Neural cell (in vitro differentiated cells): Measurements from ENCODE around the gene VEGFB. TPM values are rescaled to one million over a fixed set of nuclear protein-coding genes. Genes with fewer than 3 reads are reported as not detected.

Experiments
- H2AFZ ChIP-seq: fragments of 200-600, 300-800 bp; sonication (generic), shearing (Covaris generic); 2 replicates; pipeline ENCODE4 v1.6.0; 2014; ENCODE audit warnings: low read depth, mild to moderate bottlenecking, antibody characterized with exemption, low read length, moderate library complexity
- H3F3A ChIP-seq: fragments of 200-600 bp; shearing (Covaris generic); 2 replicates; pipeline ENCODE4 v1.6.1; 2016; ENCODE audit warnings: mild to moderate bottlenecking, moderate library complexity, mixed read lengths, antibody characterized with exemption, low read length; ENCODE audit not compliant: insufficient read depth, poor library complexity, severe bottlenecking
- H3K27ac ChIP-seq: fragments of 200-600, 300-800 bp; sonication (generic), shearing (Covaris generic); 2 replicates; pipeline ENCODE4 v1.5.1; 2014; ENCODE audit warnings: mild to moderate bottlenecking, low read length, moderate library complexity
- H3K27me3 ChIP-seq: fragments of 300-800, 200-600 bp; sonication (generic), shearing (Covaris generic); 2 replicates; pipeline ENCODE4 v1.6.0; 2014; ENCODE audit warnings: mild to moderate bottlenecking, low read depth, low read length, moderate library complexity; ENCODE audit not compliant: insufficient read depth
- H3K36me3 ChIP-seq: fragments of 300-800, 200-600 bp; sonication (generic), shearing (Covaris generic); 2 replicates; pipeline ENCODE4 v1.5.1; 2014; ENCODE audit warnings: mild to moderate bottlenecking, antibody characterized with exemption, low read length, moderate library complexity; ENCODE audit not compliant: insufficient read depth
- H3K4me2 ChIP-seq: fragments of 300-800, 200-600 bp; sonication (generic), shearing (Covaris generic); 2 replicates; pipeline ENCODE4 v1.6.0; 2014; ENCODE audit warnings: mild to moderate bottlenecking, low read length
- H3K4me3 ChIP-seq: fragments of 300-800, 200-600 bp; sonication (generic), shearing (Covaris generic); 2 replicates; pipeline ENCODE4 v1.5.1; 2014; ENCODE audit warnings: mild to moderate bottlenecking, low read length, moderate library complexity
- H3K79me2 ChIP-seq: fragments of 200-600 bp; shearing (Covaris generic); replicated peaks from 2 replicates; pipeline ENCODE4 v1.6.0; 2014; ENCODE audit warnings: mild to moderate bottlenecking, low read length, moderate library complexity; ENCODE audit not compliant: insufficient read depth
- H3K9ac ChIP-seq: fragments of 300-800, 200-600 bp; sonication (generic), shearing (Covaris generic); 2 replicates; pipeline ENCODE4 v1.6.1; 2016; ENCODE audit warnings: mild to moderate bottlenecking, low read length, mixed read lengths
- H3K9me2 ChIP-seq: fragments of 200-600 bp; shearing (Covaris generic); 2 replicates; pipeline ENCODE4 v1.6.1; 2016; ENCODE audit warnings: mild to moderate bottlenecking, low read length, mixed read lengths; ENCODE audit not compliant: insufficient read depth
- H3K9me3 ChIP-seq: fragments of 200-600, 300-800 bp; sonication (generic), shearing (Covaris generic); 2 replicates; pipeline ENCODE4 v1.6.1; 2016; ENCODE audit warnings: mild to moderate bottlenecking, mixed run types, low read length, moderate library complexity, mixed read lengths
- H4K20me1 ChIP-seq: fragments of 200-600 bp; shearing (Covaris generic); 2 replicates; pipeline ENCODE4 v1.6.1; 2016; ENCODE audit warnings: mild to moderate bottlenecking, mixed run types; ENCODE audit not compliant: insufficient read depth
- EP300 ChIP-seq: fragments of 450-650 bp; conservative IDR thresholded peaks from 2 replicates; pipeline ENCODE4 v1.6.1; 2014; ENCODE audit warnings: antibody characterized with exemption, mild to moderate bottlenecking, moderate library complexity; ENCODE audit not compliant: poor library complexity, severe bottlenecking
- EZH2 ChIP-seq: fragments of 200-600, 300-800 bp; shearing (Covaris generic), sonication (generic); IDR thresholded peaks from 2 replicates; pipeline ENCODE4 v1.6.1; 2014; ENCODE audit warnings: antibody characterized with exemption, low read length, borderline replicate concordance, mild to moderate bottlenecking; ENCODE audit not compliant: insufficient read depth, poor library complexity, severe bottlenecking
- MXI1 ChIP-seq: fragments of 450-650 bp; conservative IDR thresholded peaks from 2 replicates; pipeline ENCODE4 v1.6.1; 2014; ENCODE audit warnings: antibody characterized with exemption, mild to moderate bottlenecking; ENCODE audit not compliant: poor library complexity, severe bottlenecking
- POLR2AphosphoS5 ChIP-seq: IDR thresholded peaks from 2 replicates; pipeline ENCODE4 v1.6.1; 2012
- RAD21 ChIP-seq: fragments of 450-650 bp; conservative IDR thresholded peaks from 2 replicates; pipeline ENCODE4 v1.6.1; 2014; ENCODE audit warnings: antibody characterized with exemption, mild to moderate bottlenecking, moderate library complexity
- SMC3 ChIP-seq: fragments of 450-650 bp; conservative IDR thresholded peaks from 2 replicates; pipeline ENCODE4 v1.6.1; 2014; ENCODE audit warnings: antibody characterized with exemption, mild to moderate bottlenecking, moderate library complexity; ENCODE audit not compliant: poor library complexity
- TAF1 ChIP-seq: IDR thresholded peaks from 2 replicates; pipeline ENCODE4 v1.6.1; 2012; ENCODE audit warnings: low read depth
- polyA plus RNA-seq: library from polyadenylated mRNA; depleted of rRNA; stranded (reverse); fragments of >200 nt; gene quantifications from 2 replicates; pipeline ENCODE4 v1.2.3, GENCODE V29; 2014
- TF ChIP-seq, protein P1 (sequence below): IDR thresholded peaks from 2 replicates; pipeline ENCODE4 v1.6.1; 2012; ENCODE audit warnings: borderline replicate concordance
- TF ChIP-seq, protein P2 (sequence below): fragments of 450-650 bp; IDR thresholded peaks from 2 replicates; pipeline ENCODE4 v1.5.1; 2014; ENCODE audit warnings: antibody characterized with exemption, mild to moderate bottlenecking, moderate library complexity; ENCODE audit not compliant: poor library complexity, severe bottlenecking

VEGFB gene
- polyA plus RNA-seq, 1 donor from 2014 or later = 4.8 TPM

DNA sequence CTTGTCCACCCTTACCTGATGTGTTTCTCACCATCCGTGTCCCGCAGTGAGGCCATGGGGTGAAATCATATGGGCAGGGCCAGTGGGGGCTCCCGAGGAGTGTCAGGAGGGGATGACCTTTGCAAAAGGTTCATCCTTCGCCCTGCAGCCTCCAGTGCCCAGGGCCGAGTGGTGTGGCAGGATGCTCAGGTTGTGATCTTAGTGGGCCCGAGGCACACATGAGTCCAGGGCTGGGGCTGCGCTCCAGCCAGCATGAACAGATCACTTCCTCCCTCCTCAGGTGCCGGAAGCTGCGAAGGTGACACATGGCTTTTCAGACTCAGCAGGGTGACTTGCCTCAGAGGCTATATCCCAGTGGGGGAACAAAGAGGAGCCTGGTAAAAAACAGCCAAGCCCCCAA lies 3.7 kb downstream of the VEGFB start:
- no peak overlapping the region for H3K4me3 ChIP-seq
- H3K9me2 ChIP-seq = no peaks in the 10 kb centered on the region

DNA sequence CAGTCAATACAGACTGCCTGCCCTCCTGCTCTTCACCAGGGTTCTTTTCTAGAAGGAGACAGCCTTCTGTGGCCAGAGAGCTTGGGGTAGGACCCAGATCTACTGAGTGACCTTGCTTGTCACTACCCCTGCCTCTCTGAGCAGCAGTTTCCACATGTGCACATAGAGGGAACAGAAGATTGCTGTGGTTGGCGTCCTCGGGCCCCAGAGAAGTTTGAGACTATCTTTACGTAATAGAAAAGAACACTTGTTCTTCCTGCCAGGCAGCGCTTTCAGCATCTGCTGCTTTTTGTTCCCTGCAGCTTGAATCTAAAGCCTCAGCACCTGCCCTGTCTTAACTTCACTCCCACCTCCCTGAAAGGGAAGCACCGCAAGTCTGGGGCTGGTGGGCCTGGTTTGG lies 4.6 kb downstream of the VEGFB start:
- Histone ChIP-seq H3K9me2 (no peaks in the 10 kb centered on the region), H3K9ac (no peak overlapping the region), H3F3A (no peaks in the 10 kb centered on the region), H3K27me3 (peaks cover 2% of the 10 kb centered on the region), H3K4me2 (no peak overlapping the region), H3K27ac (no peak overlapping the region), H3K36me3 (no peaks in the 10 kb centered on the region), H3K4me3 (no peak overlapping the region), H4K20me1 (no peaks in the 10 kb centered on the region), H3K79me2 (no peaks in the 10 kb centered on the region), H3K9me3 (no peaks in the 10 kb centered on the region), H2AFZ (no peak overlapping the region)
- TF ChIP-seq POLR2AphosphoS5 = no peak
- TF ChIP-seq TAF1 = no peak

More for the DNA sequence above, 3.7 kb downstream of the VEGFB start:
- H2AFZ ChIP-seq = no peak overlapping the region
- no peak overlapping the region for H3K27ac ChIP-seq
- H3K27me3 ChIP-seq = peaks cover 8% of the 10 kb centered on the region
- H3K9ac ChIP-seq = no peak overlapping the region
- TF ChIP-seq POLR2AphosphoS5 = no peak
- TF ChIP-seq TAF1 = no peak
- no peak for TF ChIP-seq EP300
- TF ChIP-seq RAD21 = no peak
- TF ChIP-seq, protein P1, sequence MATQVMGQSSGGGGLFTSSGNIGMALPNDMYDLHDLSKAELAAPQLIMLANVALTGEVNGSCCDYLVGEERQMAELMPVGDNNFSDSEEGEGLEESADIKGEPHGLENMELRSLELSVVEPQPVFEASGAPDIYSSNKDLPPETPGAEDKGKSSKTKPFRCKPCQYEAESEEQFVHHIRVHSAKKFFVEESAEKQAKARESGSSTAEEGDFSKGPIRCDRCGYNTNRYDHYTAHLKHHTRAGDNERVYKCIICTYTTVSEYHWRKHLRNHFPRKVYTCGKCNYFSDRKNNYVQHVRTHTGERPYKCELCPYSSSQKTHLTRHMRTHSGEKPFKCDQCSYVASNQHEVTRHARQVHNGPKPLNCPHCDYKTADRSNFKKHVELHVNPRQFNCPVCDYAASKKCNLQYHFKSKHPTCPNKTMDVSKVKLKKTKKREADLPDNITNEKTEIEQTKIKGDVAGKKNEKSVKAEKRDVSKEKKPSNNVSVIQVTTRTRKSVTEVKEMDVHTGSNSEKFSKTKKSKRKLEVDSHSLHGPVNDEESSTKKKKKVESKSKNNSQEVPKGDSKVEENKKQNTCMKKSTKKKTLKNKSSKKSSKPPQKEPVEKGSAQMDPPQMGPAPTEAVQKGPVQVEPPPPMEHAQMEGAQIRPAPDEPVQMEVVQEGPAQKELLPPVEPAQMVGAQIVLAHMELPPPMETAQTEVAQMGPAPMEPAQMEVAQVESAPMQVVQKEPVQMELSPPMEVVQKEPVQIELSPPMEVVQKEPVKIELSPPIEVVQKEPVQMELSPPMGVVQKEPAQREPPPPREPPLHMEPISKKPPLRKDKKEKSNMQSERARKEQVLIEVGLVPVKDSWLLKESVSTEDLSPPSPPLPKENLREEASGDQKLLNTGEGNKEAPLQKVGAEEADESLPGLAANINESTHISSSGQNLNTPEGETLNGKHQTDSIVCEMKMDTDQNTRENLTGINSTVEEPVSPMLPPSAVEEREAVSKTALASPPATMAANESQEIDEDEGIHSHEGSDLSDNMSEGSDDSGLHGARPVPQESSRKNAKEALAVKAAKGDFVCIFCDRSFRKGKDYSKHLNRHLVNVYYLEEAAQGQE = no peak
- no peaks in the 10 kb centered on the region for H3K9me3 ChIP-seq
- no peaks in the 10 kb centered on the region for H3F3A ChIP-seq
- no peak overlapping the region for H3K4me2 ChIP-seq
- H3K36me3 ChIP-seq = no peaks in the 10 kb centered on the region
- no peaks in the 10 kb centered on the region for H4K20me1 ChIP-seq
- no peaks in the 10 kb centered on the region for H3K79me2 ChIP-seq

DNA sequence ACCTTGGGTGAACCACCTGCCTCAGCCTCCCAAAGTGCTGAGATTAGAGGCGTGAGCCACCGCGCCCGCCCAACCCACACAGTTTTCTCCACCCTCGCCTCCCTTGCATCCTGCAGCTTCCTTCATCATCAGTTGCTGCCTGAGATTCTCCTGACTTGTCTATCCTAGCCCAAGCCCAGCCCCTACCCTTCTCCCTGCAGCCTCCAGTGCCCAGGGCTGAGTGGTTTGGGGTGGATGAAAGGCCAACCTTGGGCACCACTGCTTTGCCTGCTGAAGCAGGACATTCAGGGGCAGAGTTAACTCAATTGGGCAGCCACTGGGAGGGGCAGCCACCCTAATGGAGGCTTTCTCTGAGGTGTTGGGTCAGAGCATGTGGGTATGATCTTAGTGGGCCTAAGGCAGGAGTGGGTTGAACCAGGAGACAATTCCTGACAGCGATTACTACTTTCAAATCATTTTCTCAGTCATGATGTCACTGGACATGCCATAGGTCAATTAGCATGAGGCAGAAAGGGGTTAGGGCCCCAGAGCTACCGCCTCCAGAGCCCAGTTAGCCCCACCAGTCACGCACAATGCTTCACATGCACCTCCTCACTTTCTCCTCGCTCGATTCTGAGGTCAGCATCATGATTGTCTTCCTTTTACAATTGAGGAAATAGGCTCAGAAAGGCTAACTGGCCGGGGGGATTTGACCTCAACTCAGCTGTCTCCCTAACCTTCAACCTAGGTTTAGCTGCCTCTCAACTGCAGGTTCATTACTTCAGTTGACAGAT lies 5.5 kb downstream of the VEGFB start:
- H3K9me2 ChIP-seq = no peaks in the 10 kb centered on the region
- no peaks in the 10 kb centered on the region for H4K20me1 ChIP-seq
- H3K36me3 ChIP-seq = no peaks in the 10 kb centered on the region
- H3K27me3 ChIP-seq = no peaks in the 10 kb centered on the region
- H3K9ac ChIP-seq = peak overlapping the region; percentile 82
- peak overlapping the region; percentile 97 for H3K4me3 ChIP-seq
- no peaks in the 10 kb centered on the region for H3K79me2 ChIP-seq
- peak overlapping the region; percentile 79 for H3K4me2 ChIP-seq
- peak overlapping the region; percentile 66 for H2AFZ ChIP-seq
- H3K9me3 ChIP-seq = no peaks in the 10 kb centered on the region
- TF ChIP-seq POLR2AphosphoS5 (no peak), EZH2 (no peak), RAD21 (no peak), TAF1 (no peak), EP300 (no peak), MXI1 (no peak), SMC3 (no peak)
- TF ChIP-seq, protein P1 = no peak
- TF ChIP-seq, protein P2, sequence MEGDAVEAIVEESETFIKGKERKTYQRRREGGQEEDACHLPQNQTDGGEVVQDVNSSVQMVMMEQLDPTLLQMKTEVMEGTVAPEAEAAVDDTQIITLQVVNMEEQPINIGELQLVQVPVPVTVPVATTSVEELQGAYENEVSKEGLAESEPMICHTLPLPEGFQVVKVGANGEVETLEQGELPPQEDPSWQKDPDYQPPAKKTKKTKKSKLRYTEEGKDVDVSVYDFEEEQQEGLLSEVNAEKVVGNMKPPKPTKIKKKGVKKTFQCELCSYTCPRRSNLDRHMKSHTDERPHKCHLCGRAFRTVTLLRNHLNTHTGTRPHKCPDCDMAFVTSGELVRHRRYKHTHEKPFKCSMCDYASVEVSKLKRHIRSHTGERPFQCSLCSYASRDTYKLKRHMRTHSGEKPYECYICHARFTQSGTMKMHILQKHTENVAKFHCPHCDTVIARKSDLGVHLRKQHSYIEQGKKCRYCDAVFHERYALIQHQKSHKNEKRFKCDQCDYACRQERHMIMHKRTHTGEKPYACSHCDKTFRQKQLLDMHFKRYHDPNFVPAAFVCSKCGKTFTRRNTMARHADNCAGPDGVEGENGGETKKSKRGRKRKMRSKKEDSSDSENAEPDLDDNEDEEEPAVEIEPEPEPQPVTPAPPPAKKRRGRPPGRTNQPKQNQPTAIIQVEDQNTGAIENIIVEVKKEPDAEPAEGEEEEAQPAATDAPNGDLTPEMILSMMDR = no peak
- no peaks in the 10 kb centered on the region for H3F3A ChIP-seq
- H3K27ac ChIP-seq = peak overlapping the region; percentile 94
